Endothelial cell of umbilical vein (primary cell): ENCODE results near the gene LPAR5. TPM values are rescaled to one million over a fixed set of nuclear protein-coding genes. Genes with fewer than 3 reads are reported as not detected.

Source experiments
- Bru-seq: library from RNA; stranded (reverse); fragments of 400-500 nt; gene quantifications from one replicate; lab custom pipeline; 2021; lab: Mats Ljungman, UMichigan
- BruChase-seq, 2 experiments: library from RNA; stranded (reverse); fragments of 400-500 nt; gene quantifications; one replicate each; lab custom pipeline; 2021; lab: Mats Ljungman, UMichigan
- BruUV-seq: library from RNA; stranded (reverse); fragments of 400-500 nt; replicated peaks from 2 replicates; lab custom pipeline; 2021; lab: Mats Ljungman, UMichigan
- CTCF ChIA-PET: fragments of 300-600, 350-600 bp; sonication (Branson Sonifier 250); formaldehyde crosslinking; loops from one replicate; lab custom pipeline; 2021; ENCODE audit warnings: antibody characterized with exemption, inconsistent platforms; lab: Charles Lee
- POLR2A ChIA-PET: fragments of 300-600, 350-600 bp; sonication (Branson Sonifier 250); formaldehyde crosslinking; loops from one replicate; lab custom pipeline; 2021; ENCODE audit warnings: antibody characterized with exemption, inconsistent platforms; lab: Charles Lee
- DNase-seq: peaks from one replicate; pipeline ENCODE4 v3.0.0-alpha.2; 2011; ENCODE audit warnings: low read depth, low spot score
- FAIRE-seq: peaks from 2 replicates; lab custom pipeline; 2011; peaks lifted over from hg19 to GRCh38; lab: Jason Lieb, UNC
- H2AFZ ChIP-seq: 2 replicates; pipeline ENCODE4 v1.6.0; 2012; ENCODE audit warnings: low read depth, low read length, control low read depth, inconsistent platforms
- H3K27ac ChIP-seq: 2 replicates; pipeline ENCODE4 v1.5.1; 2011; ENCODE audit warnings: low read depth, mild to moderate bottlenecking, control low read depth, low read length, moderate library complexity; ENCODE audit not compliant: insufficient read depth
- H3K27me3 ChIP-seq, 2 experiments: 2 replicates each; pipeline versions ENCODE4 v1.6.0 to v1.6.1; 2011; ENCODE audit warnings: low read length in 2 of 2, mixed read lengths in 1 of 2; ENCODE audit not compliant: control insufficient read depth in 2 of 2, insufficient read depth in 2 of 2
- H3K36me3 ChIP-seq, 2 experiments: 2 replicates in 1 of 2; 3 replicates in 1 of 2; pipeline ENCODE4 v1.5.1; 2011; ENCODE audit warnings: low read length in 2 of 2, mild to moderate bottlenecking in 1 of 2, moderate library complexity in 1 of 2; ENCODE audit not compliant: control insufficient read depth in 2 of 2, insufficient read depth in 2 of 2; ENCODE audit errors: extremely low read depth in 1 of 2
- H3K4me1 ChIP-seq: 3 replicates; pipeline ENCODE4 v1.5.1; 2011; ENCODE audit warnings: mild to moderate bottlenecking, low read length; ENCODE audit not compliant: control insufficient read depth, insufficient read depth; ENCODE audit errors: extremely low read depth
- H3K4me2 ChIP-seq: 2 replicates; pipeline ENCODE4 v1.6.1; 2011; ENCODE audit warnings: low read length, control low read depth, mixed read lengths; ENCODE audit not compliant: insufficient read depth
- H3K4me3 ChIP-seq, 3 experiments: fragments of 200-600 bp in 1 of 3; sonication (generic), shearing (Covaris generic) in 1 of 3; replicated peaks in 1 of 3; 2 replicates each; pipeline ENCODE4 v1.5.1; 2011 to 2016; ENCODE audit warnings: control low read depth in 3 of 3, low read length in 3 of 3, mild to moderate bottlenecking in 2 of 3, inconsistent platforms in 1 of 3, low read depth in 1 of 3, moderate library complexity in 1 of 3; ENCODE audit not compliant: insufficient read depth in 1 of 3
- H3K79me2 ChIP-seq: 2 replicates; pipeline ENCODE4 v1.6.0; 2012; ENCODE audit warnings: low read length, inconsistent platforms; ENCODE audit not compliant: control insufficient read depth, insufficient read depth
- H3K9ac ChIP-seq: replicated peaks from 2 replicates; pipeline ENCODE3; 2011; ENCODE audit warnings: low read length, control low read depth; ENCODE audit not compliant: insufficient read depth; ENCODE audit errors: extremely low read depth
- H3K9me1 ChIP-seq: replicated peaks from 3 replicates; pipeline ENCODE4 v1.6.0; 2011; ENCODE audit warnings: mild to moderate bottlenecking, low read length; ENCODE audit not compliant: control insufficient read depth, insufficient read depth; ENCODE audit errors: extremely low read depth
- H3K9me3 ChIP-seq: replicated peaks from 2 replicates; pipeline ENCODE4 v1.5.1; 2012; ENCODE audit warnings: low read length, inconsistent platforms; ENCODE audit not compliant: control insufficient read depth, insufficient read depth
- H4K20me1 ChIP-seq: replicated peaks from 2 replicates; pipeline ENCODE3; 2011; ENCODE audit warnings: mild to moderate bottlenecking, low read length; ENCODE audit not compliant: control insufficient read depth, insufficient read depth; ENCODE audit errors: extremely low read depth
- CTCF ChIP-seq, 2 donors: IDR thresholded peaks; 1 replicate in 1 of 2; 2 replicates in 1 of 2; pipeline ENCODE4 v1.5.1; 2011; ENCODE audit warnings: low read length in 2 of 2, mild to moderate bottlenecking in 2 of 2, moderate library complexity in 2 of 2, control low read depth in 1 of 2, inconsistent platforms in 1 of 2, low read depth in 1 of 2; ENCODE audit not compliant: insufficient read depth in 1 of 2; ENCODE audit errors: extremely low read depth in 1 of 2
- EZH2 ChIP-seq: IDR thresholded peaks from 2 replicates; pipeline ENCODE4 v1.6.1; 2012; ENCODE audit warnings: borderline replicate concordance, low read depth, mild to moderate bottlenecking, moderate library complexity, low read length, inconsistent platforms; ENCODE audit not compliant: severe bottlenecking
- FOS ChIP-seq: IDR thresholded peaks from 2 replicates; pipeline ENCODE4 v1.6.1; 2011; ENCODE audit warnings: mild to moderate bottlenecking, low read length, moderate library complexity, borderline replicate concordance; ENCODE audit not compliant: insufficient read depth
- GATA2 ChIP-seq: IDR thresholded peaks from 2 replicates; pipeline ENCODE4 v1.7.0; 2011; ENCODE audit warnings: low read depth, mild to moderate bottlenecking, moderate library complexity, mixed read lengths, low read length; ENCODE audit not compliant: insufficient read length, insufficient read depth
- JUN ChIP-seq: IDR thresholded peaks from 2 replicates; pipeline ENCODE4 v1.6.1; 2011; ENCODE audit warnings: borderline replicate concordance, low read depth; ENCODE audit not compliant: insufficient read length, insufficient read depth
- MAX ChIP-seq: IDR thresholded peaks from 2 replicates; pipeline ENCODE4 v1.6.1; 2011; ENCODE audit not compliant: insufficient read depth, insufficient read length
- MYC ChIP-seq: IDR thresholded peaks from one replicate; pipeline ENCODE4 v1.6.1; 2011; ENCODE audit warnings: mild to moderate bottlenecking, low read depth, low read length
- POLR2A ChIP-seq: IDR thresholded peaks from 2 replicates; pipeline ENCODE4 v1.6.1; 2012; ENCODE audit warnings: low read depth, mild to moderate bottlenecking, control low read depth, low read length
- POLR2AphosphoS5 ChIP-seq: IDR thresholded peaks from 2 replicates; pipeline ENCODE4 v1.6.1; 2012; ENCODE audit warnings: low read depth, mild to moderate bottlenecking, control low read depth, low read length, moderate library complexity; ENCODE audit not compliant: insufficient read depth
- dilution Hi-C: fragments of 300-500 bp; cut with MboI; formaldehyde crosslinking; loops from one replicate; pipeline ENCODE4 v1.15.0; 2019; ENCODE audit warnings: low sequenced_read_pairs; ENCODE audit not compliant: extremely low pct_ligation_motif_present
- intact Hi-C: fragments of 100-400 bp; cut with micrococcal nuclease; formaldehyde crosslinking; loops from one replicate; pipeline ENCODE4 v1.10.0; 2022
- long read RNA-seq: library from polyadenylated mRNA; stranded (forward); transcript quantifications from one replicate; pipeline ENCODE4 v2.0.0, GENCODE V29; 2021
- polyA minus RNA-seq, 3 experiments: library from RNA; depleted of rRNA, polyadenylated mRNA; stranded (reverse); fragments of >200 nt; gene quantifications; 1 replicate in 1 of 3; 2 replicates in 2 of 3; pipeline ENCODE4 v1.2.3, GENCODE V29; 2011
- polyA plus RNA-seq, 4 experiments: library from polyadenylated mRNA; depleted of rRNA in 3 of 4; stranded (reverse) in 3 of 4; unstranded in 1 of 4; fragments of >200 nt; gene quantifications; 2 replicates each; pipeline versions ENCODE4 v1.2.1 to v1.2.3, GENCODE V29; 2011 to 2012; ENCODE audit warnings: missing spikeins in 1 of 4
- total RNA-seq: library from RNA; stranded (reverse); gene quantifications from 2 replicates; pipeline ENCODE4 v1.2.3, GENCODE V29; 2021

LPAR5 gene
- total RNA-seq (not detected in 2 replicates), polyA plus RNA-seq (0.23 and 0.41 TPM in 2 replicates), polyA minus RNA-seq (0.42 and 0.75 TPM in 2 replicates), Bru-seq, nascent RNA (percentile 9 among the genes with signal in this experiment), BruChase-seq, experiment 1, labeled RNA remaining after a 6-hour chase (percentile 12 among the genes with signal in this experiment), BruChase-seq, experiment 2, labeled RNA remaining after a 2-hour chase (percentile 6 among the genes with signal in this experiment)
- polyA plus RNA-seq (2011; cell fraction: cytosol; rRNA removed), result 0.07 and 0.10 TPM in 2 replicates
- 0.08 TPM in 1 of 2 replicates, not detected in the other for polyA plus RNA-seq (2011; cell fraction: nucleus; rRNA removed)
- 0.07 TPM in 1 of 2 replicates, not detected in the other for polyA plus RNA-seq (2012)
- polyA minus RNA-seq (2011; cell fraction: cytosol; rRNA and poly(A)+ RNA removed), result 1.7 TPM
- not detected in 2 replicates for polyA minus RNA-seq (2011; cell fraction: nucleus; rRNA and poly(A)+ RNA removed)
- long read RNA-seq, result 0 reads

GRCh38 chr12:6635856-6636531, at the start of gene LPAR5:
TSS of gene LPAR5 (minus strand) at chr12:6635959. CDS start at chr12:6621248, 14,711 bp downstream.
- DNase-seq, result no peak
- no peak for TF ChIP-seq MYC
- TF ChIP-seq POLR2A, result no peak
- TF ChIP-seq CTCF (IDR thresholded peaks at IDR 0.05; ENCODE audit: extremely low read depth in 1 of 2, insufficient read depth in 1 of 2, low read depth in 1 of 2, low read length in 2 of 2), result no peak
- TF ChIP-seq EZH2, result no peak
- TF ChIP-seq POLR2AphosphoS5, result no peak
- no peak for TF ChIP-seq GATA2
- TF ChIP-seq JUN, result no peak
- TF ChIP-seq FOS, result no peak
- no peak for TF ChIP-seq MAX
- CTCF ChIA-PET, result interaction anchor here (1.0 to 1.5 kb wide), 3 partner anchors 9 to 15 kb away, joined by 4 to 6 read pairs (median 4); no protein-coding TSS in a partner anchor
- no TSS peak for BruUV-seq
- Histone ChIP-seq H3K27me3 (peaks cover 0 to under 1% of the 10 kb centered on the region in 2 experiments), H3K36me3 (no peaks in the 10 kb centered on the region), H3K9me1 (no peaks in the 10 kb centered on the region), H3K4me3 (no peak within 1 kb of the TSS), H3K9ac (no peak within 1 kb of the TSS), H3K27ac (no peak within 1 kb of the TSS), H2AFZ (peak within 1 kb of the TSS; percentile 62), H4K20me1 (no peaks in the 10 kb centered on the region), H3K79me2 (no peaks in the 10 kb centered on the region), H3K4me1 (peaks cover 13% of the 10 kb centered on the region), H3K4me2 (no peak within 1 kb of the TSS), H3K9me3 (no peaks in the 10 kb centered on the region)
- POLR2A ChIA-PET, result interaction anchor here (0.6 kb wide), 1 partner anchor 13 kb away, joined by 3 read pairs; no protein-coding TSS in a partner anchor
- dilution Hi-C loops (no loop called here), intact Hi-C loops (no loop called here)
- FAIRE-seq, result peak; percentile 31
